Measurements from ENCODE around the gene SEC63.
"Not testable (repeated sequence)": the region's sequence is repeated elsewhere in the genome, so short reads cannot be mapped to it uniquely, and the experiment has no call there.

DNA sequence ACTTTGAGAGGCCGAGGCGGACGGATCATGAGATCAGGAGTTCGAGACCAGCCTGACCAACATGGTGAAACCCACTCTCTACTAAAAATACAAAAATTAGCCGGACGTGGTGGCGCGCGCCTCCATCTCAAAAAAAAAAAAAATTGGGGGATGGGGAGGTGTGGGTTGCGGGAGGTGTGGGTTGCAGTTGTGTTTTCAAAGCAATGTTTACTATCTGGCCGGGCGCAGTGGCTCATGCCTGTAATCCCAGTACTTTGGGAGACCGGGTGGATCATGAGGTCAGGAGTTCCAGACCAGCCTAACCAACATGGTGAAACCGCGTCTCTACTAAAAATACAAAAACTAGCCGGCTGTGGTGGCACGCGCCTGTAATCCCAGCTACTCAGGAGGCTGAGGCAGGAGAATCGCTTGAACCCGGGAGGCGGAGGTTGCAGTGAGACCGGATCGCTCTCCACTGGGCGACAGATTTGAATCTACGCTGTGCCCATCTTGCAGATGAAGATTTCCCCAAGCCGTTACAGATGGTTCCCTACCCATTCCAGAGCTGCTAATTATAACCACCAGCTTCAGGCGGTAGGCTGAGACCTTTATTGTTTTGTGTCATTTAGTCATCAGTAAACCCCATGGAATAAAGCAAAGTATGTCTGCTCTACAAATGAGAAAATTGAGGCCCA lies 818 bp upstream of the SEC63 start:
- TF ChIP-seq, protein P1, sequence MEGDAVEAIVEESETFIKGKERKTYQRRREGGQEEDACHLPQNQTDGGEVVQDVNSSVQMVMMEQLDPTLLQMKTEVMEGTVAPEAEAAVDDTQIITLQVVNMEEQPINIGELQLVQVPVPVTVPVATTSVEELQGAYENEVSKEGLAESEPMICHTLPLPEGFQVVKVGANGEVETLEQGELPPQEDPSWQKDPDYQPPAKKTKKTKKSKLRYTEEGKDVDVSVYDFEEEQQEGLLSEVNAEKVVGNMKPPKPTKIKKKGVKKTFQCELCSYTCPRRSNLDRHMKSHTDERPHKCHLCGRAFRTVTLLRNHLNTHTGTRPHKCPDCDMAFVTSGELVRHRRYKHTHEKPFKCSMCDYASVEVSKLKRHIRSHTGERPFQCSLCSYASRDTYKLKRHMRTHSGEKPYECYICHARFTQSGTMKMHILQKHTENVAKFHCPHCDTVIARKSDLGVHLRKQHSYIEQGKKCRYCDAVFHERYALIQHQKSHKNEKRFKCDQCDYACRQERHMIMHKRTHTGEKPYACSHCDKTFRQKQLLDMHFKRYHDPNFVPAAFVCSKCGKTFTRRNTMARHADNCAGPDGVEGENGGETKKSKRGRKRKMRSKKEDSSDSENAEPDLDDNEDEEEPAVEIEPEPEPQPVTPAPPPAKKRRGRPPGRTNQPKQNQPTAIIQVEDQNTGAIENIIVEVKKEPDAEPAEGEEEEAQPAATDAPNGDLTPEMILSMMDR (conservative IDR thresholded peaks at IDR 0.05; ENCODE audit: low read depth, low read length) = not testable (repeated sequence)
- TF ChIP-seq CEBPB (IDR thresholded peaks at IDR 0.05; ENCODE audit: low read depth, low read length) = not testable (repeated sequence)
- TF ChIP-seq, protein P2, sequence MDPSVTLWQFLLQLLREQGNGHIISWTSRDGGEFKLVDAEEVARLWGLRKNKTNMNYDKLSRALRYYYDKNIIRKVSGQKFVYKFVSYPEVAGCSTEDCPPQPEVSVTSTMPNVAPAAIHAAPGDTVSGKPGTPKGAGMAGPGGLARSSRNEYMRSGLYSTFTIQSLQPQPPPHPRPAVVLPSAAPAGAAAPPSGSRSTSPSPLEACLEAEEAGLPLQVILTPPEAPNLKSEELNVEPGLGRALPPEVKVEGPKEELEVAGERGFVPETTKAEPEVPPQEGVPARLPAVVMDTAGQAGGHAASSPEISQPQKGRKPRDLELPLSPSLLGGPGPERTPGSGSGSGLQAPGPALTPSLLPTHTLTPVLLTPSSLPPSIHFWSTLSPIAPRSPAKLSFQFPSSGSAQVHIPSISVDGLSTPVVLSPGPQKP (IDR thresholded peaks at IDR 0.05; ENCODE audit: borderline replicate concordance, low read depth, low read length) = not testable (repeated sequence)
- TF ChIP-seq, protein P3, sequence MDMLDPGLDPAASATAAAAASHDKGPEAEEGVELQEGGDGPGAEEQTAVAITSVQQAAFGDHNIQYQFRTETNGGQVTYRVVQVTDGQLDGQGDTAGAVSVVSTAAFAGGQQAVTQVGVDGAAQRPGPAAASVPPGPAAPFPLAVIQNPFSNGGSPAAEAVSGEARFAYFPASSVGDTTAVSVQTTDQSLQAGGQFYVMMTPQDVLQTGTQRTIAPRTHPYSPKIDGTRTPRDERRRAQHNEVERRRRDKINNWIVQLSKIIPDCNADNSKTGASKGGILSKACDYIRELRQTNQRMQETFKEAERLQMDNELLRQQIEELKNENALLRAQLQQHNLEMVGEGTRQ (IDR thresholded peaks at IDR 0.05; ENCODE audit: low read depth, low read length) = not testable (repeated sequence)
